Stomach (tissue), 9 donors: ENCODE measurements around the gene PHKA2. TPM values are rescaled to one million over a fixed set of nuclear protein-coding genes. Genes with fewer than 3 reads are reported as not detected.

Source experiments
- DNase-seq, 2 donors: peaks; one replicate each; pipeline versions ENCODE4 v3.0.0 to v3.0.0-alpha.2; 2013 to 2019
- H3K27ac ChIP-seq, 5 donors: fragments of 200-600 bp in 4 of 5; sonication (generic) in 4 of 5; one replicate each; pipeline ENCODE4 v1.5.1; 2013 to 2019; ENCODE audit warnings: mild to moderate bottlenecking in 1 of 5, moderate library complexity in 1 of 5
- H3K27me3 ChIP-seq, 3 donors: fragments of 200-600 bp; sonication (generic); one replicate each; pipeline ENCODE4 v1.5.1; 2017 to 2019; ENCODE audit warnings: mixed run types in 1 of 3
- H3K36me3 ChIP-seq, 4 donors: fragments of 200-600 bp; sonication (generic); 1 replicate in 3 of 4; 2 replicates in 1 of 4; pipeline ENCODE4 v1.5.1; 2016 to 2019
- H3K4me1 ChIP-seq, 4 donors: fragments of 200-600 bp; sonication (generic); one replicate each; pipeline ENCODE4 v1.5.1; 2016 to 2019
- H3K4me3 ChIP-seq, 4 donors: fragments of 200-600 bp; sonication (generic) in 3 of 4; one replicate each; pipeline ENCODE4 v1.5.1; 2016 to 2019; ENCODE audit warnings: mild to moderate bottlenecking in 1 of 4
- H3K9me3 ChIP-seq, 4 donors: fragments of 200-600 bp; sonication (generic); one replicate each; pipeline ENCODE4 v1.5.1; 2016 to 2019
- CTCF ChIP-seq, 7 experiments: fragments of 450-650 bp in 4 of 7; fragments of 200-600 bp in 3 of 7; sonication (generic) in 3 of 7; IDR thresholded peaks; one replicate each; pipeline ENCODE4 v1.5.1; 2016 to 2019; ENCODE audit warnings: antibody characterized with exemption in 7 of 7, control low read depth in 2 of 7, mild to moderate bottlenecking in 1 of 7
- EP300 ChIP-seq: sonication (generic); formaldehyde crosslinking; IDR thresholded peaks from one replicate; pipeline ENCODE4 v1.6.1; 2017; ENCODE audit warnings: antibody characterized with exemption
- POLR2A ChIP-seq, 4 donors: fragments of 450-650 bp; IDR thresholded peaks; one replicate each; pipeline ENCODE4 v1.6.1; 2016; ENCODE audit warnings: antibody characterized with exemption in 4 of 4, control low read depth in 2 of 4, mild to moderate bottlenecking in 1 of 4, moderate library complexity in 1 of 4
- POLR2AphosphoS5 ChIP-seq, 3 donors: sonication (generic); formaldehyde crosslinking; IDR thresholded peaks; one replicate each; pipeline ENCODE4 v1.6.1; 2016; ENCODE audit warnings: antibody characterized with exemption in 3 of 3
- WGBS, 5 donors: extraction: QIAGEN DNeasy Blood & Tissue Kit in 3 of 5; methylation state at CpG; one replicate each; pipeline versions ENCODE4 v1.1.5 to v1.1.7; 2013 to 2018; 5-methylcytosine and 5-hydroxymethylcytosine counted together
- intact Hi-C: fragments of 100-400 bp; cut with DNase I; formaldehyde crosslinking; loops from one replicate; pipeline ENCODE4 v1.15.1; 2023; ENCODE audit warnings: low total_unique reads
- polyA plus RNA-seq, 3 donors: library from polyadenylated mRNA; stranded (reverse); fragments of 200-250 nt; gene quantifications; one replicate each; pipeline ENCODE4 v1.2.3, GENCODE V29; 2013
- total RNA-seq, 5 donors: library from RNA; depleted of rRNA; stranded (reverse); fragments of >200 nt; gene quantifications; one replicate each; pipeline versions ENCODE4 v1.1.0 to v1.2.3, GENCODE V29; 2014 to 2016
- donor health status: healthy with polysubstance abuse.
- donor health status: Bipolar disorder and iron deficiency.
- donor health status: healthy.

PHKA2 gene
- total and polyA plus RNA-seq, 8 donors = 10.5 to 63.4 (median 15.5) TPM

- intact Hi-C loops = no loop called here
- WGBS, 5 donors = 80 to 96% (median 84%) methylated on average over 3 to 4 of the region's 4 CpGs
- Histone ChIP-seq H3K9me3 (no peaks in the 10 kb centered on the region), H3K4me3 (no peak overlapping the region), H3K4me1 (peaks cover 11 to 29% (median 21%) of the 10 kb centered on the region in 4 donors), H3K27ac (peak overlapping the region in 1 of 5 donors; percentile 85), H3K27me3 (peaks cover 0 to 4% (median 0%) of the 10 kb centered on the region in 3 donors), H3K36me3 (peaks cover 0 to 4% (median 1%) of the 10 kb centered on the region in 4 donors)
- DNase-seq = no peak
- TF ChIP-seq POLR2AphosphoS5 (IDR thresholded peaks at IDR 0.05) = no peak
- TF ChIP-seq EP300 = no peak
- no peak for TF ChIP-seq CTCF (IDR thresholded peaks at IDR 0.05)
- TF ChIP-seq POLR2A (IDR thresholded peaks at IDR 0.05) = no peak
These were observed 95.6 kb downstream of the PHKA2 start for GRCh38 chrX:18888281-18888680.

GRCh38 chrX:18887825-18888212 lies 96.1 kb downstream of the PHKA2 start:
- WGBS, 5 donors = 25 to 39% (median 34%) methylated on average over 1 to 6 of the region's 6 CpGs
- DNase-seq = no peak
- Histone ChIP-seq H3K36me3 (no peaks in the 10 kb centered on the region), H3K4me1 (peaks cover 11 to 29% (median 21%) of the 10 kb centered on the region in 4 donors), H3K27me3 (peaks cover 0 to 4% (median 0%) of the 10 kb centered on the region in 3 donors), H3K4me3 (no peak overlapping the region), H3K9me3 (no peaks in the 10 kb centered on the region), H3K27ac (peak overlapping the region in 3 of 5 donors; percentile 46 to 85 (median 81))
- intact Hi-C loops = no loop called here
- TF ChIP-seq POLR2A (IDR thresholded peaks at IDR 0.05) (no peak), EP300 (no peak), CTCF (IDR thresholded peaks at IDR 0.05) (no peak), POLR2AphosphoS5 (IDR thresholded peaks at IDR 0.05) (no peak)

- Histone ChIP-seq H3K27ac (peak overlapping the region; percentile 53 to 85 (median 75)), H3K4me1 (peaks cover 11 to 29% (median 21%) of the 10 kb centered on the region in 4 donors), H3K27me3 (peaks cover 0 to 4% (median 0%) of the 10 kb centered on the region in 3 donors), H3K36me3 (no peaks in the 10 kb centered on the region), H3K4me3 (peak overlapping the region; percentile 31 to 42 (median 36)), H3K9me3 (peaks cover 0 to 5% (median 2%) of the 10 kb centered on the region in 4 donors)
- peak; percentile 34 to 73 for DNase-seq
- TF ChIP-seq EP300 (no peak), POLR2AphosphoS5 (IDR thresholded peaks at IDR 0.05) (no peak), CTCF (IDR thresholded peaks at IDR 0.05) (no peak), POLR2A (IDR thresholded peaks at IDR 0.05) (no peak)
- WGBS, 5 donors = 16 to 50% (median 31%) methylated on average over 4 to 25 of the region's 25 CpGs
- intact Hi-C loops = no loop called here
These were observed 96.6 kb downstream of the PHKA2 start for GRCh38 chrX:18887177-18887824.

GRCh38 chrX:18886344-18887161 lies 97.4 kb downstream of the PHKA2 start:
- intact Hi-C loops = no loop called here
- Histone ChIP-seq H3K4me3 (peak overlapping the region; percentile 31 to 42 (median 36)), H3K36me3 (no peaks in the 10 kb centered on the region), H3K9me3 (peaks cover 0 to 6% (median 2%) of the 10 kb centered on the region in 4 donors), H3K4me1 (peaks cover 11 to 29% (median 21%) of the 10 kb centered on the region in 4 donors), H3K27ac (peak overlapping the region; percentile 53 to 85 (median 75)), H3K27me3 (peaks cover 0 to 4% (median 0%) of the 10 kb centered on the region in 3 donors)
- TF ChIP-seq POLR2AphosphoS5 (IDR thresholded peaks at IDR 0.05) = peak in 1 of 3 donors; percentile 17
- TF ChIP-seq CTCF (IDR thresholded peaks at IDR 0.05) = peak in 5 of 7 experiments; percentile 39 to 65 (median 55)
- TF ChIP-seq EP300 = no peak
- no peak for TF ChIP-seq POLR2A (IDR thresholded peaks at IDR 0.05)
- 2 to 40% (median 8%) methylated on average over 15 to 26 of the region's 26 CpGs for WGBS, 5 donors
- DNase-seq = peak; percentile 68 to 86
